GM10248 (cell line): ENCODE measurements around the gene CDPF1.

Source experiments
- CTCF ChIA-PET: fragments of 300-600 bp; sonication (Branson Sonifier 250); formaldehyde crosslinking; extraction: SDS; loops from one replicate; lab custom pipeline; 2021; ENCODE audit warnings: antibody characterized with exemption; lab: Yijun Ruan, JAX
- POLR2A ChIA-PET: fragments of 350-650 bp; sonication (Branson Sonifier 250); formaldehyde crosslinking; extraction: SDS; loops from one replicate; lab custom pipeline; 2020; ENCODE audit warnings: antibody characterized with exemption; lab: Yijun Ruan, JAX
- DNase-seq: peaks from one replicate; pipeline ENCODE4 v3.0.0; 2012; ENCODE audit errors: extremely low spot score
- TF ChIP-seq, protein P1 (sequence below): IDR thresholded peaks from 2 replicates; pipeline ENCODE4 v1.5.1; 2012; ENCODE audit warnings: mild to moderate bottlenecking, low read depth; ENCODE audit errors: extremely low read depth, missing control alignments, control extremely low read depth

The CDPF1 gene

DNA sequence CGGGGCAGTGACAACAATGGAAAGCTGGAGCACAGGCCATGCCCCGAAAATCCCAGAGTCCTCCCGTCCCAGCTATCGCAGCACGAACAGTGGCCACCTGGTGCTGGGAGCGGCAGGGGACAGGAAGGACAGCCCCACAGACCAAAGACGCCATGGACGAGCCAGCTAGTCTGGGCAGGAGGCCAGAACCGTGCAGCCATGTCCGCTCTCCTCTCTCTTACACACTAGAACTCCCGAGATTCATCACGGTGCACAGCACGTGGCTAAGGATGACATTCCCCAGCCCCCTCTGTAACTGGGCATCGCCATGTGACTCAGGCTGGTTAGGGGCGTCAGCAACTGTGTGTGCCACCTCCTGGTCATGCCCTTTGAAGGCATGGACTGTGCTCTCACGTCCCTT is 4.6 kb downstream of the CDPF1 start:
- TF ChIP-seq, protein P1, sequence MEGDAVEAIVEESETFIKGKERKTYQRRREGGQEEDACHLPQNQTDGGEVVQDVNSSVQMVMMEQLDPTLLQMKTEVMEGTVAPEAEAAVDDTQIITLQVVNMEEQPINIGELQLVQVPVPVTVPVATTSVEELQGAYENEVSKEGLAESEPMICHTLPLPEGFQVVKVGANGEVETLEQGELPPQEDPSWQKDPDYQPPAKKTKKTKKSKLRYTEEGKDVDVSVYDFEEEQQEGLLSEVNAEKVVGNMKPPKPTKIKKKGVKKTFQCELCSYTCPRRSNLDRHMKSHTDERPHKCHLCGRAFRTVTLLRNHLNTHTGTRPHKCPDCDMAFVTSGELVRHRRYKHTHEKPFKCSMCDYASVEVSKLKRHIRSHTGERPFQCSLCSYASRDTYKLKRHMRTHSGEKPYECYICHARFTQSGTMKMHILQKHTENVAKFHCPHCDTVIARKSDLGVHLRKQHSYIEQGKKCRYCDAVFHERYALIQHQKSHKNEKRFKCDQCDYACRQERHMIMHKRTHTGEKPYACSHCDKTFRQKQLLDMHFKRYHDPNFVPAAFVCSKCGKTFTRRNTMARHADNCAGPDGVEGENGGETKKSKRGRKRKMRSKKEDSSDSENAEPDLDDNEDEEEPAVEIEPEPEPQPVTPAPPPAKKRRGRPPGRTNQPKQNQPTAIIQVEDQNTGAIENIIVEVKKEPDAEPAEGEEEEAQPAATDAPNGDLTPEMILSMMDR, result no peak
- POLR2A ChIA-PET, result no interaction called here
- no peak for DNase-seq
- CTCF ChIA-PET, result interaction anchor here (2.0 kb wide), 1 partner anchor 123 kb away, joined by 5 read pairs; no protein-coding TSS in a partner anchor

DNA sequence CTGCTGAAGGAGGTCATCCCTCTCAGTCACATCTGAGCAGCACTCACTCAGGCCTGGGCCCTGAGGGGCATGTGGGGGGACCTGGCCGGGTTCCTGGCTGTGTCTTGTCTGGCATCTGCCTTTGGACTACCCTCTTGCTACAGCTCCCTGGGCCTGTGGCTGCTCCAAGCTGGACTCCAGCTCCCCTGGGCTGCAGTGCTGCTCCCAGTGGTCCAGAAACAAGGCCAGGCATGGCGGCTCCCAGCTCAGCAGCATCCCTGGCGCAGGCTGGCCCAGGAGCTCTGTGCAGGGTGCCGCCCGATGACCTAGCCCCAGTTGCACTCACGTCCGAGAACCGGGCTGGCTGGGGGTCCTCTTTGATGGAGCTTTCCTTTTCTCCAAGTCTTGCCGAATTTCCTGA is 5.3 kb downstream of the CDPF1 start:
- POLR2A ChIA-PET, result no interaction called here
- CTCF ChIA-PET, result interaction anchor here (2.0 kb wide), 1 partner anchor 122 kb away, joined by 5 read pairs; no protein-coding TSS in a partner anchor
- DNase-seq, result no peak
- TF ChIP-seq, protein P1, result no peak

DNA sequence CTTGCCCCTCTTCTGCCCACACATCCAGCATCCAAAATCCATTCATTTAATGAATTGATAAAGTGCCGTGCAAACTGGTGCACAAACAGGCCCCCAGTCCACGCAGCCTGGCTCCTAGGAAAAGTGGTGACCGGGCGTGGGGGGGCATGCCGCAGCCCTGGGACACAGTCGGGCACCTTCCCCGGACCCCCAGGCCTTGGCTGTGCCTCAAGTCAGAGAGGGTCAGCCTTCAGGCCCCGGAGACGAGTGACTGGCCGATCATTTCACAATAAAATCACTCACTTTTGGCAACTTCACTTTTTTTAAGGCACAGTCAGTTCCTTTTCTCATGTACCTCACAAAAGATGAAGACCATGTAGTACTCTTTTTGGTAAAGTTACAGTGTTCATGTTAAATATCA is 8.0 kb downstream of the CDPF1 start:
- TF ChIP-seq, protein P1, result no peak
- POLR2A ChIA-PET, result no interaction called here
- DNase-seq, result no peak
- CTCF ChIA-PET, result interaction anchor here (1.3 to 1.8 kb wide), 2 partner anchors 15 to 125 kb away, joined by 4 read pairs; no protein-coding TSS in a partner anchor

DNA sequence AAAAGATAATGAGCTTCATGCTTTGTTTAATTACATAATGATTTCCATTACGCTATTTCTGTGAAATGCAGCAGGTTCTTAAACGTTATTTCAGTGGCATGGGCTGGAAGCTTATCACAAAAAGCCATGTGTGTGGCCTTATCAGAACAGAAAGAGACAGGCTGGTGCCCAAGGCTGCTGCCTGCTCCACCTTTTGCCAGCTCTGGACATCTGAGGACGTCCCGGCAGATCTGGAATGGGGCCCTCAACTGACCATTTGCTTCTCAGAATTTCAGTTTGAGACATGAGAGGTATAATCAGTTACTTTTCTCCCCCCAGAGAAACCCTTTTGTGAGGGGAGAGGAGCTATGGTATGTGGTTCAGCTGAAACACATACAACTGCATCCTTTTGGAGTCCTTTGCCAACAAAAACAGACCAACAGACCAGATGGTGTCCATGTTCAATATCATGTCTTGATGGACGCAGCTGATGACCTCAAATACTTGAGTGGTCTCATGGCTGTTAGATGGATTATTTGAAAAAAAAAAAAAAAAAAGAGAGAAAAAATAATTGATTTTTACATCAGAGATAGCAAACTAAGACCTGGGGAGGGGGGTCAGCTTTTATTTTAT is 8.6 kb downstream of the CDPF1 start:
- CTCF ChIA-PET, result interaction anchor here (0.7 to 1.8 kb wide), 4 partner anchors 14 to 125 kb away, joined by 3 to 4 read pairs (median 4); no protein-coding TSS in a partner anchor
- TF ChIP-seq, protein P1, result no peak
- no peak for DNase-seq
- POLR2A ChIA-PET, result no interaction called here

DNA sequence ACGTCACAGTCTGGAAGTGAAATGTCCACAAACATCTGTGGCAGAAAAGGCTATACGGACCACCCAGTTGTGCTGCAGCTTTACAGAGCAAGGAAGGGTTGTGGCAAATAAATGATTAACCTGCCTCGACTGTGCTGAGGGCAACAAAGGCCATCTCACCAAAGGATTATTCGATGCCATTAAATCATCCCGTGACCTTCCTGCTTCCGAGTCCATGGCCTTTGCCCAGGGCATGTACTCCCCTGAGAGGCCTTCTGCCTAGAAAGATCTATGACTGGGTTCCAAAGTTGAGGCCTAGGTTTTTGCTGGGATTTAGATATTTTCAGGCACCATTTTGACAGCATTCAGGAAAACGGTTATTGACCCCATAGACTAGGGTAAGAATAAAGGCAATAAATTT is 9.2 kb downstream of the CDPF1 start:
- TF ChIP-seq, protein P1, result no peak
- POLR2A ChIA-PET, result no interaction called here
- CTCF ChIA-PET, result interaction anchor here (1.0 to 1.8 kb wide), 2 partner anchors 14 to 35 kb away, joined by 3 to 4 read pairs; no protein-coding TSS in a partner anchor
- DNase-seq, result no peak

DNA sequence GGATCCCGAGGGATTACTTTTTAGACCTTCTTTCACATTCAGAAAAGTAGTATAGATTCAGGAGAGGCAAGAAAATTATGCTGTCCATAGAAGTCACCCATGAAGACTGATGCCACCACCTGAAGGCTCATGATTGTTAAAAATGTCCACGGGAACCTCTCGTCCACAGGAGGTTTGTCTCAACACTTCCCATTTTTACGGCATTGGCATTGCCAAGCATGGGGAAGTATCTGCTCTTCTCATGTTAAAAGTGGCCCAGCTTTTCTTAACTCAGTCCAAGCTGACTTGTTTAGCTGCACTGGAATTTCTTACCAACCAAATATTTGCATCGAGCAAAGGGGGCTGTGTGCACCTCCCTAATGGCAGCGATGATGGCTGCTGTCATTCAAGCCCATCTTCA is 9.6 kb downstream of the CDPF1 start:
- no peak for DNase-seq
- TF ChIP-seq, protein P1, result no peak
- POLR2A ChIA-PET, result no interaction called here
- CTCF ChIA-PET, result interaction anchor here (1.0 kb wide), 1 partner anchor 36 kb away, joined by 3 read pairs; no protein-coding TSS in a partner anchor
